OCI-M1 (cell line): ENCODE results near the gene UTS2B.

Experiments
- DNase-seq: peaks from one replicate; lab custom pipeline; 2025; lab: John Stamatoyannopoulos, UW

The UTS2B gene

DNA sequence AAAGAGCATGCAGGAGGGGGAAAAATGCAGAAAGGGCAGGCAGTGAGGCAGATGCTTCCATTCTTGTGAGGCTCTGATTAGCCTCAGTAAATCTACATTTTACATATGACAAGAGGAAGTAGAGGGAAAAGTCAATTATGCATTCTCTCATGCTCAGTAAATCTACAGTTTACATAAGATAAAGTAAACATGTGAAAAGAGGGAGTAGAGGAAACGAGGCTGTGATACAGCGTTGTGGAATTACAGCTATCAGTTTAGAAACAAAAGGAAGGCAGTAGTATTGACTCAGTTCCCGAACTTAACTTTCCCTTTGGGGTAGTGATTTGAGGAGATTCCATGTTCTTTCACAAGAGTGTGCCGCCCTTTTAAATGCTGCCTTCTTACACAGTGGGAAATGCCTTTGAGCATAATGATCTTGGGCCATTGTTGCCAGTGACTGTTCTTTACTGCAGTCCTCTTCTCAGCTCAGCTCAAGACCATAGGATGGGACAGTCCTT, 92.0 kb downstream of the UTS2B start:
- peak; percentile 2 for DNase-seq

DNA sequence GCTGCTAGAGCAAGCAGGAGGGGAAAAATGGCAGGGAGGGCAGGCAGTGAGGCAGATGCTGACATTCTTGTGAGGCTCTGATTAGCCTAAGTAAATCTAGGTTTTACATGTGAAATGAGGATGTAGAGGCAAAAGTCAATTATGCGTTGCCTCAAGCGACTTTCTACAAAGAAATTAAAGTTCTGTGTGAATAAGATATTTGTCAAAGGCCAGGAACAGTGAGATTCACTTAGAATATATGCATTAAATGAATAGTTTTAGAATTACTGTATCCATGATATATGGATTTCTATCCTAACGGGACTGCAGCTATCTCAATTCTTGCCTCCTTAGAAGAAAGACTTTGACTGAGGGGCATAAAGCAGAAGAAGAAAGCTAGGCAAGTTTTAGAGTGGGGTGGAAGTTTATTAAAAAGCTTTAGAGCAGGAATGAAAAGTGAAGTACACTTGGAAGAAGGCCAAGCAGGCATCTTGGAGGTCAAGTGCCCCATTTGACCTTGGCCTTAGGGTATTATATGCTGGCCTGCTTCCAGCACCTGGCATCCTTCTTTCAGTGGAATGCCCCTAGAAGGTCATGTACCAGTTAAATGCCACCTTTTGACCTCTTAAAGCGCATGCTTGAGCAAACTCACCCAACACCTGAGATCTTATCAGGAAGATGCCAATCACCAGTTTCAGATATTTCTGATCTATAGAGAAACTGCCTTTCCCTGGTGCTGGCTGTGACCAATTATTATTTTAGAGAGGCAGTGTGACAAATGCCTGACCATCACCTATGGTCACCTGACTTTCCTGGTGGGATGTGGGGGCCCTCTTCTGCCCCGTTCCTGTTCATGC, 93.1 kb downstream of the UTS2B start:
- DNase-seq: no peak

DNA sequence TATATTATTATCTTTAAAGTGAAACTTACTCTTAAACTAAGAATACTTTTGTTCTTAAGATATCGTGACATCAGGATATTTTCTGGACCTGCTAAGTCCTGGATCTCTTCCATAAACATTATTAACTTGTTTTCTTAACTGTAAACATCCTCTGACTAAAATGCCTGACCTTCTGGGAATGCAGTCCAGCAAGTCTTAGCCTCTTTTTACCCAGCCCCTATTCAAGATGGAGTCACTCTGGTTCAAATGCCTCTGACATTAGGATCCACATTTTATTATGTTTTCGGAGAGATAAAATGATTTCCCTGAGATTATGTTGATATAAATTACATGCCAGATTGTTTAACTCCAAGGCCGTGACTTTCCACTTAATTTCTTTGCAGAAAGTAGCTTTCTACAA, 93.7 kb downstream of the UTS2B start:
- DNase-seq: no peak

DNA sequence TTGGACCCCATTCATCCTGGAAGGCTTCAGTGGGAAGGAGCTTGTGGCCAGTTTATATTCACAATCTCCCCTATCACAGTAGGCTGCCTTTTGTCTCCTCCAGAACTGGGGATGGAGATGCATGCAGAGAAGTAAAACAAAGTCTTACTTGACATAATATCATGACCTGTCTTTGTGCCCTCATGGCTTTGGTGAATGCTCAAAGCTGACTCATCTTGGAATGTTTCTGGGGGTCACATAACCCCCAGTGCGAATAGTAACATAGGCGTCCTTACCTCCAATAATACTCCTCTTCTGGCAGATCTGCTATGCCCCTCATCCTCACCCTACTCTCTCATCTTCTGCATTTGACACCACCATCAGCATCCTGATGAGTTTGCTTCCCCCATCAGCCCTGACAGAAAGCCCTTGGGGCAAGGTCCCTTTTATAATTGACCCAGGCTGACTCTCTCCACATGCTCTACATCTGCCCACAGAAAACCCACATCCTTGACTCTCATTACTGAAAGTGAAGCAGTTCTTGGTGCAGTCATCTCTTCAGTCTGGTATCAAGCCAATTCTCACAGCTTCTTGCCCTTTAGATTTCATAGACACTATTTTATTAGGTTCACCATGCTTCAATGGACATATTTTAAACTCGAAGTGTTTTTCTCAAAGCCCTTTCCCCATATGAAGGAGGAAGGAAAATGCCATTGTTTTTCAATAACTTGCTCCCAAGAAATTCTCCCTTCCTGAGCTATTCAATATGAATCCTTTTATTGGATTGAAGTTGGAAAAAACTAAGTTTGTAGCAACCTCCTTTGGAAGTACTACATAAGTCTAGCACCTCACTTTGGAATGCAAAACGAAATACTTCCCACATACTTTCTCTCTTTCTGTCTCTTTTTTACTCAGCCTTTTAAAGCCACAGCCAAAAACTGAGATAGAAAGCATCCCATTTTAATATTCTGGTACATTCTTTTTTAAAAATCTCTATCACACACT, 94.7 kb downstream of the UTS2B start:
- DNase-seq: no peak

DNA sequence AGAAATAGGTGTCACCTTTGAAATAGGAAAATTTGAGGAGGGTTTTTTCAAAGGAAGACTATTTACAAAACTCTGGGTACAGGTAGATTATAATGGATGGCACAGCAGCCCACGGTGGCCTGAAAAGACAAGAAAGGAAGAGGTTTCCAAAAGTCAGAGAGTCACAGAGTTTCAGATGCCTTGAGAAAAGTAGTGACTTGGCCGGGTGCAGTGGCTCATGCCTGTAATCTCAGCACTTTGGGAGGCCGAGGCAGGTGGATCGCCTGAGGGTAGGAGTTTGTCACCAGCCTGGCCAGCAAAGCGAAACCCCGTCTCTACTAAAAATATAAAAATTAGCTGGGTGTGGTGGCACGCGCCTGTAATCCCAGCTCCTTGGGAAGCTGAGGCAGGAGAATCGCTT, 96.1 kb downstream of the UTS2B start:
- no peak for DNase-seq

DNA sequence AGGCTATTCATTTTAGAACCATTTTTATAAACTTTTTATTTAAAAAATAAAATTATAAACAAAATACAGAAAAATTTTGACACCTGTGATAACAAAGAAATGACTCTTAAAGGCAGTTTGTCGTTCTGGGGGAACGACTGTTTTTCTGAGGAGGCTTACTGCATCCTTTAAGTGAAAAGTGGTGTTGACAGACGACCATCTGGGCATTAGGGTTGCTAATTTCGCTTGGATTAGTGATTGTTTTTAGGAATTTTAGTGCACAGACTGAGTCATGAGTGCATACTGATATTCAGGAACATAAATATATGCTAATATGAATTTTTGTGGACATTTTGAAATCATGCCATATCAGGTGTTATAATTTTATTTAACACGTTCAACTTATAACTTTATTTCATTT, 102.8 kb downstream of the UTS2B start:
- DNase-seq: no peak

DNA sequence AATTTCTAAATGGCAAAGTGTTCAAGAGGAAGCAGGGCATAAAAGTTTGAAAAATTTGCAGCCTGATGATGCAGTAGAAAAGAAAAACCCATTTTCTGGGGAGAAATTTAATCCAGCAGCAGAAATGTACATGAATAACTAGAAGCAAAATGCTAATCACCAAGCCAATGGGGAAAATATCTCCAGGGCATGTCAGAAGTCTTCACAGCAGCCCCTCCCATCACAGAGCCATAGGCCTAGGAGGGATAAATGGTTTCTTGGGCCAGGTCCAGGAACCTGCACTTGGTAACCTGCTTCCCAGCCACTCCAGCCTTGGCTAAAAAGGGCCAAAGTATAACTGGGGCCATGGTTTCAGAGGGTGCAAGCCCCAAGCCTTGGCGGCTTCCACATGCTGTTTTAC, 108.7 kb downstream of the UTS2B start:
- no peak for DNase-seq

DNA sequence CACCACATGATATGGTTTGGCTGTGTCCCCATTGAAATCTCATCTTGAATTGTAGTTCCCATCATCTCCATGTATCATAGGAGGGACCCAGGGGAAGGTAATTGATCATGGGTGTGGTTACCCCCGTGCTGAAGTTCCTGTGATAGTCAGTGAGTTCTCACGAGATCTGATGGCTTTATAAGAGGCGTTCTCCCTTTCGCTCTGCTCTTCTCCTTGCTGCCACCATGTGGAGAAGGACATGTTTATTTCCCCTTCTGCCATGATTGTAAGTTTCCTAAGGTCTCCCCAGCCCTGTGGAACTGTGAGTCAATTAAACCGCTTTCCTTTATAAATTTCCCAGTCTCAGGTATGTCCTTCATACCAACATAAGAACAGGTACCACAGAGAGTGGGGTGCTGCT, 109.4 kb downstream of the UTS2B start:
- peak; percentile 3 for DNase-seq

DNA sequence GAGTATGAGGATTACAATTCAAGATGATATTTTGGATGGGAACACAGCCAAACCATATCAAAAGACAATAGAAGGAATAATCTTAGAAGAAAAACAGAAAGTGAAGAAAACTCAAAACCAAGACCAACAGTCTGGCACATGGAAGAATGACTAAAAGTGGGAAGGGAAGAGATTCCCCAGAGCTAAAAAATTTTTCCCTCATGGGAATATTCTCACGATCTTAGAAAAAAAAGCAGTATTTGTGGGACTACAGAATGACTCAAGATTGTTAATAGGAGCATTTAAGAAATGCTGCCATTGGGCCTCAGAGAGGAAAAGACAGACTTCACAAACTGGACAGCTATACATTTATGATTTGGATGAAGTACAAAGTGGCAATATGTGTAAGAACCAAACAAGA, 113.0 kb downstream of the UTS2B start:
- no peak for DNase-seq
